Astrocyte (in vitro differentiated cells and primary cell): ENCODE data around the gene ADARB2. TPM values are rescaled to one million over a fixed set of nuclear protein-coding genes. Genes with fewer than 3 reads are reported as not detected.

Experiments
- DNase-seq: peaks from one replicate; pipeline ENCODE4 v3.0.0-alpha.2; 2010; ENCODE audit warnings: low read depth
- FAIRE-seq: peaks from 2 replicates; lab custom pipeline; 2011; peaks lifted over from hg19 to GRCh38; lab: Jason Lieb, UNC
- H2AFZ ChIP-seq: 2 replicates; pipeline ENCODE4 v1.6.0; 2012; ENCODE audit warnings: low read depth, low read length, inconsistent platforms
- H3K27ac ChIP-seq: 2 replicates; pipeline ENCODE4 v1.5.1; 2011; ENCODE audit warnings: low read depth, low read length, inconsistent platforms
- H3K27me3 ChIP-seq: 2 replicates; pipeline ENCODE4 v1.6.0; 2011; ENCODE audit warnings: low read length, inconsistent platforms; ENCODE audit not compliant: insufficient read depth
- H3K36me3 ChIP-seq: 2 replicates; pipeline ENCODE4 v1.5.1; 2011; ENCODE audit warnings: low read length, inconsistent platforms; ENCODE audit not compliant: insufficient read depth
- H3K4me1 ChIP-seq: 2 replicates; pipeline ENCODE4 v1.5.1; 2011; ENCODE audit warnings: low read length, inconsistent platforms; ENCODE audit not compliant: insufficient read depth
- H3K4me2 ChIP-seq: 2 replicates; pipeline ENCODE4 v1.6.0; 2012; ENCODE audit warnings: low read length, inconsistent platforms
- H3K4me3 ChIP-seq: 2 replicates; pipeline ENCODE4 v1.5.1; 2011; ENCODE audit warnings: low read depth, mild to moderate bottlenecking, low read length, inconsistent platforms; ENCODE audit not compliant: insufficient read depth
- H3K79me2 ChIP-seq: 2 replicates; pipeline ENCODE4 v1.6.0; 2012; ENCODE audit warnings: mild to moderate bottlenecking, low read length, inconsistent platforms; ENCODE audit not compliant: insufficient read depth
- H3K9ac ChIP-seq: 2 replicates; pipeline ENCODE4 v1.6.0; 2012; ENCODE audit warnings: mild to moderate bottlenecking, low read length, inconsistent platforms
- H3K9me3 ChIP-seq: 2 replicates; pipeline ENCODE4 v1.5.1; 2012; ENCODE audit warnings: low read depth, mild to moderate bottlenecking, low read length, inconsistent platforms; ENCODE audit not compliant: insufficient read depth
- H4K20me1 ChIP-seq: 2 replicates; pipeline ENCODE4 v1.6.0; 2012; ENCODE audit warnings: low read length, inconsistent platforms; ENCODE audit not compliant: insufficient read depth
- H3K27ac Mint-ChIP-seq: one replicate; pipeline ENCODE4 v1.8.0; 2021; ENCODE audit warnings: mild to moderate bottlenecking, mixed read lengths; ENCODE audit not compliant: unreplicated experiment
- H3K27me3 Mint-ChIP-seq: one replicate; pipeline ENCODE4 v1.8.0; 2021; ENCODE audit warnings: low read depth, mixed read lengths; ENCODE audit not compliant: unreplicated experiment
- H3K36me3 Mint-ChIP-seq: one replicate; pipeline ENCODE4 v1.8.0; 2021; ENCODE audit warnings: low read depth, mixed read lengths; ENCODE audit not compliant: unreplicated experiment
- H3K4me1 Mint-ChIP-seq: one replicate; pipeline ENCODE4 v1.8.0; 2021; ENCODE audit warnings: low read depth, mixed read lengths; ENCODE audit not compliant: unreplicated experiment
- H3K4me3 Mint-ChIP-seq: one replicate; pipeline ENCODE4 v1.8.0; 2021; ENCODE audit warnings: mild to moderate bottlenecking, moderate library complexity, mixed read lengths; ENCODE audit not compliant: unreplicated experiment
- H3K9me3 Mint-ChIP-seq: one replicate; pipeline ENCODE4 v1.8.0; 2021; ENCODE audit warnings: mild to moderate bottlenecking, mixed read lengths; ENCODE audit not compliant: unreplicated experiment
- EZH2 ChIP-seq: IDR thresholded peaks from 2 replicates; pipeline ENCODE4 v1.6.1; 2012; ENCODE audit warnings: mild to moderate bottlenecking, low read length, inconsistent platforms; ENCODE audit not compliant: insufficient read depth
- total RNA-seq: library from RNA; stranded (reverse); gene quantifications from 2 replicates; pipeline ENCODE4 v1.2.1, GENCODE V29; 2021
- TF ChIP-seq, protein P1 (sequence below): IDR thresholded peaks from 2 replicates; pipeline ENCODE4 v1.5.1; 2011; ENCODE audit warnings: low read depth, mild to moderate bottlenecking, inconsistent platforms, low read length, moderate library complexity; ENCODE audit not compliant: insufficient read depth

The ADARB2 gene
- total RNA-seq, 1 donor from 2014 or later, result 0.18 TPM

DNA sequence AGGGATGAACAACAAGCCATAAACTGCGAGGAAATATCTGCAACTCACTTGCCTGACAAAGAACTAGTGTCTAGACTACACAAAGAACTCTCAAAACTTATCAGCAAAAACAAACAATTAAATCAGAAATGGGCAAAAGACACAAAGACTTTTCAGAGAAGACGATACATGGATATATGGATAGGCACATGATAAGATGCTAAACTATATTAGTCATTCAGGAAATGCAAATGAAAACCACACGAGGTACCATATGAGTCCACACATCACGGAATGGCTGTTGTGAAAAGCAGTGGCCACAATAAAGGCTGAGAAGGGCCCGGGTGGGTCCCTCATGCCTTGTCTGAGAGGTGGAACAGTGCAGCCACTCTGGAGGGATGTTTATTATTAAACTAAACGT, 413.4 kb downstream of the ADARB2 start:
- Histone ChIP-seq H3K9me3 (no peaks in the 10 kb centered on the region), H4K20me1 (no peaks in the 10 kb centered on the region), H3K4me1 (no peaks in the 10 kb centered on the region), H3K27me3 (no peaks in the 10 kb centered on the region), H3K9ac (no peak overlapping the region), H3K79me2 (no peaks in the 10 kb centered on the region), H3K27ac (no peak overlapping the region), H3K4me2 (no peak overlapping the region), H2AFZ (no peak overlapping the region), H3K36me3 (no peaks in the 10 kb centered on the region), H3K4me3 (no peak overlapping the region)
- Mint-ChIP-seq H3K9me3 (peaks cover 5% of the 10 kb centered on the region), H3K4me3 (no peak overlapping the region), H3K36me3 (no peaks in the 10 kb centered on the region), H3K27ac (no peak overlapping the region), H3K4me1 (no peaks in the 10 kb centered on the region), H3K27me3 (peaks cover 28% of the 10 kb centered on the region)
- FAIRE-seq (no peak), DNase-seq (no peak)
- no peak for TF ChIP-seq EZH2
- TF ChIP-seq, protein P1, sequence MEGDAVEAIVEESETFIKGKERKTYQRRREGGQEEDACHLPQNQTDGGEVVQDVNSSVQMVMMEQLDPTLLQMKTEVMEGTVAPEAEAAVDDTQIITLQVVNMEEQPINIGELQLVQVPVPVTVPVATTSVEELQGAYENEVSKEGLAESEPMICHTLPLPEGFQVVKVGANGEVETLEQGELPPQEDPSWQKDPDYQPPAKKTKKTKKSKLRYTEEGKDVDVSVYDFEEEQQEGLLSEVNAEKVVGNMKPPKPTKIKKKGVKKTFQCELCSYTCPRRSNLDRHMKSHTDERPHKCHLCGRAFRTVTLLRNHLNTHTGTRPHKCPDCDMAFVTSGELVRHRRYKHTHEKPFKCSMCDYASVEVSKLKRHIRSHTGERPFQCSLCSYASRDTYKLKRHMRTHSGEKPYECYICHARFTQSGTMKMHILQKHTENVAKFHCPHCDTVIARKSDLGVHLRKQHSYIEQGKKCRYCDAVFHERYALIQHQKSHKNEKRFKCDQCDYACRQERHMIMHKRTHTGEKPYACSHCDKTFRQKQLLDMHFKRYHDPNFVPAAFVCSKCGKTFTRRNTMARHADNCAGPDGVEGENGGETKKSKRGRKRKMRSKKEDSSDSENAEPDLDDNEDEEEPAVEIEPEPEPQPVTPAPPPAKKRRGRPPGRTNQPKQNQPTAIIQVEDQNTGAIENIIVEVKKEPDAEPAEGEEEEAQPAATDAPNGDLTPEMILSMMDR, result no peak

DNA sequence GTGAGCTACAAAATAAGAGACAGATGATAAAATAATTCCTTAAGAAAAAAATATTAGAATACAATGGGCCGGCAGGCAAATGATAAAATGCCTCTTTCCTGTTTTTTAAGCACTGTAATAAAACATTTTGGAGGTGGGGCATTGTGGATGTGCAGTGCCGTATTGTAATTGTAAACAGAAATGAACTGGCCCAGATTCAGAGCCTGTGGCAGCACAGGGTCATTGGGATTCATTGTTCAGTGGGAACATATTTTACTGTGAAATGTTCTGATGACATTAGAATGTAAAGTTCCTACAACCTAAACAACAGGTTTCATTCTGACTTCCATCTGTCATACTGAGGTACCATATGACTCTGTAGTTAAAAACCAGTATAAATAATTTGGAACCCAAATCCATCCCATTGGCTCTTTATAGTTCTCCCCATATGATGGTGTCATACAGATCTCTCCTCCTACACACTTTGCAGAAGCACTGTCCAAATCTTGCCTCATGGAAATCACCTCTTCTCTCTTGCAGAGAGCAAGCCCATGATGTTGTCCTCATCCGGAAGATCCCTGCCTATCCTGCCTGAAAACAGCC, 416.5 kb downstream of the ADARB2 start:
- TF ChIP-seq, protein P1, result no peak
- TF ChIP-seq EZH2, result no peak
- no peak overlapping the region for H3K27ac ChIP-seq
- DNase-seq (no peak), FAIRE-seq (no peak)
- Mint-ChIP-seq H3K9me3 (peaks cover 2% of the 10 kb centered on the region), H3K27ac (no peak overlapping the region), H3K36me3 (no peaks in the 10 kb centered on the region), H3K4me1 (no peaks in the 10 kb centered on the region), H3K27me3 (peaks cover 24% of the 10 kb centered on the region), H3K4me3 (no peak overlapping the region)
- no peak overlapping the region for H2AFZ ChIP-seq
- no peaks in the 10 kb centered on the region for H3K9me3 ChIP-seq
- H3K4me3 ChIP-seq, result no peak overlapping the region
- no peaks in the 10 kb centered on the region for H4K20me1 ChIP-seq
- no peaks in the 10 kb centered on the region for H3K27me3 ChIP-seq
- H3K79me2 ChIP-seq, result no peaks in the 10 kb centered on the region
- no peak overlapping the region for H3K4me2 ChIP-seq
- H3K36me3 ChIP-seq, result no peaks in the 10 kb centered on the region
- H3K9ac ChIP-seq, result no peak overlapping the region
- H3K4me1 ChIP-seq, result no peaks in the 10 kb centered on the region

DNA sequence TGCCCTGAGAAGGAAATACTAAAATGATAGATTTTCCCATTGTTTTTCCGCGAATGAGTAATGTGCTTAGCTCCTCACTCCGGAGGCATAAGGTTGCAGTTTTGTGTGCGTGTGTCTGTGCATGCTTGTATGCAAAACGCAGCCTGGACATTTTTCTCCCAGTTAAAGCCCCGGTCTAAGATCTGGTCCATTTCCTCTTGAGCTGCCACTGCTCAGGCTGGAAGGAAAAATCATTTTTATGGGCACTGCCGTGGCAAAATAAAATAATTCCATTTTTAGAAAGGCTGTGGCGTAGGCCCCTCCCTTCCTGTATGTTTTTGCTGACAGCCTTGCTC, 420.5 kb downstream of the ADARB2 start:
- peaks cover 28% of the 10 kb centered on the region for H3K27me3 Mint-ChIP-seq
- no peak overlapping the region for H3K4me3 Mint-ChIP-seq
- Histone ChIP-seq H3K36me3 (no peaks in the 10 kb centered on the region), H4K20me1 (no peaks in the 10 kb centered on the region), H3K4me3 (no peak overlapping the region), H3K9ac (no peak overlapping the region), H3K4me1 (no peaks in the 10 kb centered on the region), H3K9me3 (no peaks in the 10 kb centered on the region), H3K79me2 (no peaks in the 10 kb centered on the region), H2AFZ (no peak overlapping the region), H3K27me3 (no peaks in the 10 kb centered on the region), H3K27ac (no peak overlapping the region), H3K4me2 (no peak overlapping the region)
- TF ChIP-seq, protein P1, result no peak
- TF ChIP-seq EZH2, result no peak
- no peaks in the 10 kb centered on the region for H3K36me3 Mint-ChIP-seq
- no peak overlapping the region for H3K27ac Mint-ChIP-seq
- H3K4me1 Mint-ChIP-seq, result no peaks in the 10 kb centered on the region
- no peak for FAIRE-seq
- no peak for DNase-seq
- no peaks in the 10 kb centered on the region for H3K9me3 Mint-ChIP-seq
